Measurements from ENCODE around the gene NCAPH2. TPM values are rescaled to one million over a fixed set of nuclear protein-coding genes. Genes with fewer than 3 reads are reported as not detected.
A peak's percentile ranks its signal among the peaks of the same experiment; 100 is the strongest.

The NCAPH2 gene
- total and polyA plus RNA-seq, 9 of the 15 experiments (the other 6 are each of a cell fraction or from before 2014, with no cell fraction given): 3.6 to 88.6 (median 32.4) TPM

DNA sequence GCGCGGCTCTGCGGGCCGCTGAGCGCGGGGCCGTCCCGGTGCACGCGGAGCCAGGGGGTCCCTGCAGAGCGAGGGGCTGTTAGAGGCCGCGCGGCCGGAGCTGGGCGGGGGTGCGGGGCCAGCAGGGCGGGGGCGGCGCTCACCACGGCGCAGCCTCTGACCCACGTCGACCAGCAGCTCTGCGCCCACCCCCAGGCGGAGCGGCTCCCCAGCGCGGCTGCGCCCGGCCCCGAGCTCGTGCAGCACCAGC lies 17.8 kb downstream of the NCAPH2 start (continued):
- TF ChIP-seq, protein P1, sequence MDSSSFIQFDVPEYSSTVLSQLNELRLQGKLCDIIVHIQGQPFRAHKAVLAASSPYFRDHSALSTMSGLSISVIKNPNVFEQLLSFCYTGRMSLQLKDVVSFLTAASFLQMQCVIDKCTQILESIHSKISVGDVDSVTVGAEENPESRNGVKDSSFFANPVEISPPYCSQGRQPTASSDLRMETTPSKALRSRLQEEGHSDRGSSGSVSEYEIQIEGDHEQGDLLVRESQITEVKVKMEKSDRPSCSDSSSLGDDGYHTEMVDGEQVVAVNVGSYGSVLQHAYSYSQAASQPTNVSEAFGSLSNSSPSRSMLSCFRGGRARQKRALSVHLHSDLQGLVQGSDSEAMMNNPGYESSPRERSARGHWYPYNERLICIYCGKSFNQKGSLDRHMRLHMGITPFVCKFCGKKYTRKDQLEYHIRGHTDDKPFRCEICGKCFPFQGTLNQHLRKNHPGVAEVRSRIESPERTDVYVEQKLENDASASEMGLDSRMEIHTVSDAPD (CRISPR knock-in tag; IDR thresholded peaks at IDR 0.05): no peak
- TF ChIP-seq ZSCAN29 (IDR thresholded peaks at IDR 0.05) (no peak), FOXA1 (IDR thresholded peaks at IDR 0.05; ENCODE audit: borderline replicate concordance) (no peak), ZNF3 (CRISPR knock-in tag; IDR thresholded peaks at IDR 0.05) (no peak)

DNA sequence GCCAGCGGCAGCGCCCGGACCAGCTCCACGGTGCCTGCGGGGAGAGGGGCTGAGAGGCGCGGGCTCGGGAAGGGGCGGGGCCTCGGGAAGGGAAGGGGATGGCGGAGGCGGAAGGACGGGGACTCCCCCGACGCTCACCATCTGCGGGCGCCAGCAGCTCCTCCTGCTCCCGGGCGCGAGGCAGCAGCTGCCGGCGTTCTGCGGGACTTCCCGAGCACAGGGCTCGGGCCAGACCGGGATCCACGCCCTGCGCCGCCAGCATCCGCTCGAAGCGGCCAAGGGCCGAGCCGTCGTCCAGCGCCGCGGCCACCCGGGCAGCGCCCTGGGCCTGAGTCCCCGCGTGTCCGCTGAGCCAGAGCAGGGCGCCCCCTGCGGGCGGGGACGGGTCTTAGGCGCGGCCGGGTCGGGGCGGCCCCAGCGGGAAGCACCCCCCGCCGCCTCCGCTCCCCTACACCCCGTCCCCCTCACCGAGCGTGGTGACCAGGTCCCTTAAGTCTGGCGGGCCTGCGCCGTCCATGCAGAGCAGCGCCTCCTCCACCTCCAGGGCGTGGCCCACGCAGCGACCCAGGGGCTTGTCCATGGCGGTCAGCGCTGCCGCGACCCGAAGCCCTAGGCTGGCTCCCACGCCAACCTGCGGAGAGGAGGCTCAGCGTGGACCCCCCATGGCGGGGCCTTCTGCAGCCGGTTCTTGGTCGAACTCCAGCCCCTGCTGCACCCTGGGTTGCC lies 18.2 kb downstream of the NCAPH2 start:
- no peaks in the 10 kb centered on the region for H3K9me1 ChIP-seq (ENCODE audit: control insufficient read depth, insufficient read depth, low read length)
- H3K79me2 ChIP-seq (ENCODE audit: control insufficient read depth, insufficient read depth, low read length): peaks cover 34% of the 10 kb centered on the region
- peak; percentile 72 to 78 (median 76) for DNase-seq (ENCODE audit: extremely low read depth in 1 of 4, low spot score in 3 of 4)
- H3K27me3 ChIP-seq (ENCODE audit: control insufficient read depth in 2 of 2, insufficient read depth in 2 of 2, low read length in 2 of 2): no peaks in the 10 kb centered on the region
- peaks cover 35% of the 10 kb centered on the region; the same call in 1 of the 3 replicates for H3K36me3 ChIP-seq (ENCODE audit: control insufficient read depth, insufficient read depth, low read length)
- peak overlapping the region; percentile 88 for H3K4me2 ChIP-seq (ENCODE audit: insufficient read depth, low read length)
- peak overlapping the region; percentile 71 for H3K4me3 ChIP-seq
- peak overlapping the region; percentile 82 for H2AFZ ChIP-seq (ENCODE audit: low read depth, low read length)
- peak overlapping the region; percentile 89 for H3K27ac ChIP-seq (ENCODE audit: extremely low read depth, low read depth, low read length)
- BruUV-seq (replicated peaks): no TSS peak
- intact Hi-C loops (cut with micrococcal nuclease): loop anchor here (1.0 to 5.0 kb wide), 2 partner anchors 8 to 36 kb away; partner anchors contain the start of gene SYCE3
- POLR2A ChIA-PET: interaction anchor here (0.7 to 5.3 kb wide), 7 partner anchors 11 to 57 kb away, joined by 3 to 65 read pairs (median 5); partner anchors contain the start of genes CHKB, LMF2, NCAPH2 and SYCE3
- CTCF ChIA-PET (ENCODE audit: low intra/inter-chr PET ratio): interaction anchor here (1.2 kb wide), 1 partner anchor 49 kb away, joined by 3 read pairs; no protein-coding TSS in a partner anchor
- no peak for FAIRE-seq
- in situ Hi-C loops (cut with MboI): no loop called here
- peak; percentile 59 for ATAC-seq
- H3K9me3 ChIP-seq (replicated peaks; ENCODE audit: control insufficient read depth, insufficient read depth, low read depth, low read length): 0 out of 2 replicates have a peak, but pooled peaks cover 2% of the 10 kb centered on the region
- H4K20me1 ChIP-seq (replicated peaks; ENCODE audit: control insufficient read depth, insufficient read depth, low read length): peaks cover 12% of the 10 kb centered on the region; the same call in 1 of the 2 replicates
- peak overlapping the region; percentile 86 to 96 for H3K9ac ChIP-seq (ENCODE audit: insufficient read depth in 1 of 2, low read depth in 2 of 2, low read length in 2 of 2)
- under 1% methylated on average over 33 of the region's 77 CpGs for WGBS (ENCODE audit: insufficient coverage, low coverage, missing lambda C conversion rate)
- peaks cover 8 to 72% of the 10 kb centered on the region in 2 experiments; a peak in 4 of 5 replicates for H3K4me1 ChIP-seq (replicated peaks in 1 of 2; ENCODE audit: control insufficient read depth in 2 of 2, insufficient read depth in 2 of 2, low read length in 2 of 2)
- TF ChIP-seq ZNF551 (CRISPR knock-in tag; IDR thresholded peaks at IDR 0.05) (no peak), SMAD3 (CRISPR knock-in tag; conservative IDR thresholded peaks at IDR 0.05) (no peak), RAD51 (IDR thresholded peaks at IDR 0.05; ENCODE audit: borderline replicate concordance, low read depth) (no peak), ZNF780A (CRISPR knock-in tag; IDR thresholded peaks at IDR 0.05) (no peak), XRCC3 (IDR thresholded peaks at IDR 0.05) (no peak), HMG20A (CRISPR knock-in tag; conservative IDR thresholded peaks at IDR 0.05) (no peak), ASH1L (IDR thresholded peaks at IDR 0.05; ENCODE audit: borderline replicate concordance, low read depth, partially characterized antibody) (no peak), BCL6 (CRISPR knock-in tag; IDR thresholded peaks at IDR 0.05) (no peak), ZNF77 (CRISPR knock-in tag; IDR thresholded peaks at IDR 0.05) (no peak), MAZ (CRISPR knock-in tag; conservative IDR thresholded peaks at IDR 0.05 in 1 of 2, IDR thresholded peaks at IDR 0.05 in 1 of 2) (no peak; a peak in 1 of 4 replicates)
- TF ChIP-seq, protein P2, sequence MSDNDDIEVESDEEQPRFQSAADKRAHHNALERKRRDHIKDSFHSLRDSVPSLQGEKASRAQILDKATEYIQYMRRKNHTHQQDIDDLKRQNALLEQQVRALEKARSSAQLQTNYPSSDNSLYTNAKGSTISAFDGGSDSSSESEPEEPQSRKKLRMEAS (CRISPR knock-in tag; IDR thresholded peaks at IDR 0.05): no peak; the same call in 1 of the 2 replicates
- TF ChIP-seq, protein P3, sequence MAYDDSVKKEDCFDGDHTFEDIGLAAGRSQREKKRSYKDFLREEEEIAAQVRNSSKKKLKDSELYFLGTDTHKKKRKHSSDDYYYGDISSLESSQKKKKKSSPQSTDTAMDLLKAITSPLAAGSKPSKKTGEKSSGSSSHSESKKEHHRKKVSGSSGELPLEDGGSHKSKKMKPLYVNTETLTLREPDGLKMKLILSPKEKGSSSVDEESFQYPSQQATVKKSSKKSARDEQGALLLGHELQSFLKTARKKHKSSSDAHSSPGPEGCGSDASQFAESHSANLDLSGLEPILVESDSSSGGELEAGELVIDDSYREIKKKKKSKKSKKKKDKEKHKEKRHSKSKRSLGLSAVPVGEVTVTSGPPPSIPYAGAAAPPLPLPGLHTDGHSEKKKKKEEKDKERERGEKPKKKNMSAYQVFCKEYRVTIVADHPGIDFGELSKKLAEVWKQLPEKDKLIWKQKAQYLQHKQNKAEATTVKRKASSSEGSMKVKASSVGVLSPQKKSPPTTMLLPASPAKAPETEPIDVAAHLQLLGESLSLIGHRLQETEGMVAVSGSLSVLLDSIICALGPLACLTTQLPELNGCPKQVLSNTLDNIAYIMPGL (CRISPR knock-in tag; IDR thresholded peaks at IDR 0.05): peak; percentile 58; the same call in 1 of the 2 replicates
